Transverse colon (tissue), 4 donors: ENCODE results near the gene ABHD6. TPM values are rescaled to one million over a fixed set of nuclear protein-coding genes. Genes with fewer than 3 reads are reported as not detected.

Experiments used
- DNase-seq: peaks from one replicate; pipeline ENCODE4 v3.0.0-alpha.2; 2019
- H3K27ac ChIP-seq, 4 donors: fragments of 200-600 bp; sonication (generic); 2 replicates each; pipeline ENCODE4 v1.5.1; 2016 to 2018; ENCODE audit warnings: inconsistent platforms in 4 of 4
- H3K27me3 ChIP-seq: fragments of 200-600 bp; sonication (generic); 2 replicates; pipeline ENCODE4 v1.5.1; 2017; ENCODE audit warnings: inconsistent platforms
- H3K36me3 ChIP-seq, 4 donors: fragments of 200-600 bp; sonication (generic); 2 replicates each; pipeline ENCODE4 v1.5.1; 2017 to 2019; ENCODE audit warnings: inconsistent platforms in 4 of 4
- H3K4me1 ChIP-seq, 4 donors: fragments of 200-600 bp; sonication (generic); 2 replicates each; pipeline ENCODE4 v1.5.1; 2017 to 2020; ENCODE audit warnings: inconsistent platforms in 4 of 4
- H3K4me3 ChIP-seq, 4 donors: fragments of 200-600 bp; sonication (generic); 1 replicate in 1 of 4; 2 replicates in 3 of 4; pipeline versions ENCODE4 v1.5.1 to v1.6.1; 2017 to 2019; ENCODE audit warnings: inconsistent platforms in 4 of 4
- H3K9me3 ChIP-seq, 2 donors: fragments of 200-600 bp; sonication (generic); 2 replicates each; pipeline ENCODE4 v1.5.1; 2017 to 2019; ENCODE audit warnings: inconsistent platforms in 2 of 2
- EP300 ChIP-seq: sonication (generic); formaldehyde crosslinking; IDR thresholded peaks from one replicate; pipeline ENCODE4 v1.6.1; 2017; ENCODE audit warnings: antibody characterized with exemption, low read depth
- POLR2A ChIP-seq: fragments of 450-650 bp; IDR thresholded peaks from one replicate; pipeline ENCODE4 v1.6.1; 2016; ENCODE audit warnings: antibody characterized with exemption, mild to moderate bottlenecking, moderate library complexity
- POLR2AphosphoS5 ChIP-seq, 3 donors: sonication (generic); formaldehyde crosslinking; IDR thresholded peaks; one replicate each; pipeline ENCODE4 v1.6.1; 2016; ENCODE audit warnings: antibody characterized with exemption in 3 of 3
- WGBS, 2 donors: methylation state at CpG; one replicate each; pipeline ENCODE4 v1.1.5; 2018; ENCODE audit warnings: low coverage in 1 of 2; 5-methylcytosine and 5-hydroxymethylcytosine counted together
- in situ Hi-C, 4 donors: fragments of 200-750 bp; cut with MboI; loops; one replicate each; pipeline versions ENCODE4 v1.15.0 to v1.15.1; 2017; ENCODE audit warnings: low sequenced_read_pairs in 3 of 4, low pct_ligation_motif_present in 1 of 4, low pct_unique_long_range_greater_than_20kb in 1 of 4
- intact Hi-C: fragments of 100-400 bp; cut with DNase I; formaldehyde crosslinking; loops from one replicate; pipeline ENCODE4 v1.15.1; 2023; ENCODE audit warnings: low total_unique reads
- total RNA-seq, 4 donors: library from RNA; depleted of rRNA; stranded (reverse); fragments of >200 nt; gene quantifications; one replicate each; pipeline ENCODE4 v1.1.0, GENCODE V29; 2016
- TF ChIP-seq, protein P1 (sequence below), 5 experiments: fragments of 200-600 bp in 3 of 5; fragments of 450-650 bp in 2 of 5; sonication (generic) in 3 of 5; IDR thresholded peaks; 1 replicate in 2 of 5; 2 replicates in 3 of 5; pipeline ENCODE4 v1.5.1; 2016 to 2017; ENCODE audit warnings: antibody characterized with exemption in 5 of 5, inconsistent platforms in 3 of 5, mild to moderate bottlenecking in 2 of 5, moderate library complexity in 1 of 5

Gene ABHD6
- total RNA-seq, 4 donors from 2014 or later: 5.2 to 68.1 (median 32.0) TPM

DNA sequence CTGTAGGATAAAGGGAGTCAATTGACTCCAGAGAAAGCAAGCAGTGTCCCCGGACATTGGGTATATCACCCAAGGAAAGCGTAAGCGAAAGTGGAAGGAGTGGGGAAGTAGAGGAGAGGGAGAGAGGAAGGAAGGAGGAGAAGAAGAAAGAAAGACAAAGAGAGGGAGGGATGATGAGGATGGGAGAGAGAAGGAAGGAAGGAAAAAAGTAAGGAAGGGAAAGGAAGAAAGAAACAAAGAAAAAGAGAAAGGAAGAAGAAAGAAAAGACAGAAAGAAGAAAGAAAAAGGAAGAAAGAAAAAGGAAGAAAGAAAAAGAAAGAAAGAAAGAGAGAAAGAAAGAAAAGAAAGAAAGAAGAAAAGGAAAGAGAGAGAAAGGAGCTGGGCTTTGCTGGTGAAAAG lies 27.7 kb upstream of the ABHD6 start:
- TF ChIP-seq POLR2AphosphoS5 (IDR thresholded peaks at IDR 0.05): no peak
- TF ChIP-seq EP300: no peak
- TF ChIP-seq POLR2A: no peak
- TF ChIP-seq, protein P1, sequence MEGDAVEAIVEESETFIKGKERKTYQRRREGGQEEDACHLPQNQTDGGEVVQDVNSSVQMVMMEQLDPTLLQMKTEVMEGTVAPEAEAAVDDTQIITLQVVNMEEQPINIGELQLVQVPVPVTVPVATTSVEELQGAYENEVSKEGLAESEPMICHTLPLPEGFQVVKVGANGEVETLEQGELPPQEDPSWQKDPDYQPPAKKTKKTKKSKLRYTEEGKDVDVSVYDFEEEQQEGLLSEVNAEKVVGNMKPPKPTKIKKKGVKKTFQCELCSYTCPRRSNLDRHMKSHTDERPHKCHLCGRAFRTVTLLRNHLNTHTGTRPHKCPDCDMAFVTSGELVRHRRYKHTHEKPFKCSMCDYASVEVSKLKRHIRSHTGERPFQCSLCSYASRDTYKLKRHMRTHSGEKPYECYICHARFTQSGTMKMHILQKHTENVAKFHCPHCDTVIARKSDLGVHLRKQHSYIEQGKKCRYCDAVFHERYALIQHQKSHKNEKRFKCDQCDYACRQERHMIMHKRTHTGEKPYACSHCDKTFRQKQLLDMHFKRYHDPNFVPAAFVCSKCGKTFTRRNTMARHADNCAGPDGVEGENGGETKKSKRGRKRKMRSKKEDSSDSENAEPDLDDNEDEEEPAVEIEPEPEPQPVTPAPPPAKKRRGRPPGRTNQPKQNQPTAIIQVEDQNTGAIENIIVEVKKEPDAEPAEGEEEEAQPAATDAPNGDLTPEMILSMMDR (IDR thresholded peaks at IDR 0.05): no peak
- Histone ChIP-seq H3K27me3 (no peaks in the 10 kb centered on the region), H3K4me3 (no peak overlapping the region), H3K4me1 (no peaks in the 10 kb centered on the region), H3K9me3 (no peaks in the 10 kb centered on the region), H3K27ac (no peak overlapping the region), H3K36me3 (no peaks in the 10 kb centered on the region)
- WGBS, 2 donors: 75 to 83% methylated on average over 3 of the region's 3 CpGs
- intact Hi-C loops (no loop called here), in situ Hi-C loops (no loop called here)
- DNase-seq: no peak

DNA sequence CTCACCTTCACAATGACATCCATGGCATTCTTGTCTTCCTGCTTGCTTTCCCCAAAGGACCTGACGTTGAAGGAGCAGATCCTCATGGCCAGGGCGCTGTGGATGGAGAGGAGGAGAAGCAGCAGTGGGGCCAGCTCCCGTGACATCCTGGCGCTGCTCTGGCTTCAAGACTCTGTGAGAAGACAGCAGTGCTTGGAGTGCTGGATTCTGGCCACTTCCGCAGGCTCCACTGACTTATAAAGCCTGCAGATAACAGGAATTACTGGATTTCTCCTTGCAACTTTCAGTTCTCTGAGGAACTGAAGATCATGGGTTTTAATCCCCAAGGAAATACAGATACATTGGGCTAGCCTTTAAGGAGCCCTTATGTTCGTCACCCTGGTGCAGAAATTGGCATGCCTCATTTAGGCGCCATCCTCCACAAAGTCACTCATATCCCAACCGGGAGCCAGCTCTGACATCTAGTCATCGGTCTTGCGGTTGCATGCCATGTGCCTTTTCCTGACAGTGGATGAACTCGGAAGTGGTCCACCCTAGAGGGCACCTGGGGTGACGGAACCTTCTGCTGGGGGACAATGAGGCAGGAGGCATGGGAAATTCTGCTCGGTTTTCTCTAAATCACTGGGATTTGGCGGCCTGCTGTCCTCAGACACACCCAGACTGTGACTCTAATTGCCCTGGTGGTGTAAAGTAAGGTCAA lies 26.7 kb upstream of the ABHD6 start, which contains the start of gene DNASE1L3:
TSS of gene DNASE1L3 (minus strand) at position 212 of the 700 bp plus-strand sequence. CDS start at position 146, 66 bp downstream.
- Histone ChIP-seq H3K27ac (no peak within 1 kb of the TSS), H3K36me3 (no peaks in the 10 kb centered on the region), H3K9me3 (no peaks in the 10 kb centered on the region), H3K4me3 (no peak within 1 kb of the TSS), H3K4me1 (no peaks in the 10 kb centered on the region), H3K27me3 (no peaks in the 10 kb centered on the region)
- WGBS, 2 donors: 84% methylated on average over 4 to 14 of the region's 14 CpGs
- TF ChIP-seq, protein P1 (IDR thresholded peaks at IDR 0.05): no peak
- TF ChIP-seq POLR2AphosphoS5 (IDR thresholded peaks at IDR 0.05): no peak
- no peak for TF ChIP-seq EP300
- no peak for TF ChIP-seq POLR2A
- intact Hi-C loops (no loop called here), in situ Hi-C loops (no loop called here)
- no peak for DNase-seq

DNA sequence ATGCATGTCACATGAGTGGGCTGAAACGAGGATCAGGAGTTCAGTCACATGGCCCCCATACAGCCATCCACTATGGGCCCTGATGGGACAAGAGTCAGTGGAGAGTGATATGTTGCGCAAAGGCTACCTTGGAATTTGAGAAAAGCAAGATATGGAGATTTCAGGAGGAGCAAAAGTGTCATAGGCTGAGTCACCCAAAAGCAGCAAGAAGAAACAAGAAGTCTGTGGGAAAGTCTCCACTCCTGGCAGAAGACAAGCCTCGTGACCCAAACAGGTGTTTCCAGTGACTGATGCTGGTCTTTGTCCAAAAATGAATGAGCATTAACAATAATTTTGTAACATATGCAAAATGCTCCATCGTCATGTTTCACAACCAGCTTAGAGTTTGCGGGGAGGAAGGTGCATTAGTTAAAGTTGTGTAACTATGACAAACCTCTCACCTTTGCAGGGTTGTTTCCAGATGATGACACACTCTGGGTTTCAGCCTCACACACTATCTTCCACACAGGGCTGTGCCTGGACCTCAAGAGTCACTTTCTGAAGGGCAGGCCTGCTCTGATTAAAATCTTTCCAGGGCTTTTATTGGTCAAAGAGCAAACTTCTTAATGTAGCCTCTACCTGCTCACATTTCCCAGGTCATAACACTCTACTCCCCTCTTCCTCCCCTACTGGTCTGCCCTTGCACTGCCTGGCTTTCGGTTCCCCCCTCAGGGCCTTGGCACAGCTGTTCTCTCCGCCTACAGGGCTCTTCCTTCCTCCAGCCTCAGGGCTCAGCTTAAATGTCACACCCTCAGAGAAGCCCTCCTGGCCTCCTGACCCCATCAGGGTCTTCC lies 22.9 kb upstream of the ABHD6 start:
- H3K9me3 ChIP-seq: no peaks in the 10 kb centered on the region
- in situ Hi-C loops: no loop called here
- no peaks in the 10 kb centered on the region for H3K27me3 ChIP-seq
- H3K4me3 ChIP-seq: no peak overlapping the region
- 56 to 60% methylated on average over 3 to 7 of the region's 7 CpGs for WGBS, 2 donors
- peak; percentile 24 for DNase-seq
- H3K36me3 ChIP-seq: no peaks in the 10 kb centered on the region
- TF ChIP-seq EP300: no peak
- no peak for TF ChIP-seq POLR2AphosphoS5 (IDR thresholded peaks at IDR 0.05)
- TF ChIP-seq, protein P1 (IDR thresholded peaks at IDR 0.05): peak in 1 of 5 experiments; percentile 3
- no peak for TF ChIP-seq POLR2A
- peaks cover 0 to 11% (median 4%) of the 10 kb centered on the region in 4 donors for H3K4me1 ChIP-seq
- intact Hi-C loops: no loop called here
- peak overlapping the region in 1 of 4 donors; percentile 12 for H3K27ac ChIP-seq

DNA sequence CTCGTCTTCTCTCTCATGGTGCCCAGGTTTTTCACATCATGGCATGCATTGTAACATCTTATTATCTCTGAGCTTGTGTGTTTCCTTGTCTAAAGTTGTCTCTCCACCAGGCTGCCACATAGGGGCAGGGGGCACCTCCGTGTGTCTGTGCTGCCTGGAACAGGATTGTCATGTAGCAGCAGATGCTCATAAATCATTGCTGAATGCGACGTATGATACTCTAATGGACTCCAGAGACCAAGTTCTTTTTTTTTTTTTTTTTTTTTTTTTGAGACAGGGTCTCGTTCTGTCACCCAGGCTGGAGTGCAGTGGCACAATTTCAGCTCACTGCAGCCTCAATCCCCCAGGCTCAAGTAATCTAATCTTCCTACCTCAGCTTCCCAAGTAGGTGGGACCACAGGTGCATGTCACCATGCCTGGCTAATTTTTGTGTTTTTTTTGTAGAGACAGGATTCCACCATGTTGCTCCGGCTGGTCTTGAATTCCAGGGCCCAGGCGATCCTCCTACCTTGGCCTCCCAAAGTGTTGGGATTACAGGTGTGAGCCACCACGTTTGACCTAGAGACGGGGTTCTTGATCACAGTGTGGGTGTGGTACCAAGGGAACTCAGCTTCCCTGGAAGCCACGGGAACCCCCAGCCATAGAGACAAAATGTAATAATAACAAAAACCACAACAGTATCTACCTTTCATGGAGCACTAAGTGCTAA lies 22.1 kb upstream of the ABHD6 start:
- in situ Hi-C loops: no loop called here
- no peaks in the 10 kb centered on the region for H3K27me3 ChIP-seq
- H3K4me3 ChIP-seq: no peak overlapping the region
- no peaks in the 10 kb centered on the region for H3K9me3 ChIP-seq
- no peak for DNase-seq
- H3K27ac ChIP-seq: peak overlapping the region in 1 of 4 donors; percentile 12
- H3K36me3 ChIP-seq: no peaks in the 10 kb centered on the region
- WGBS, 2 donors: 76 to 81% methylated on average over 6 to 10 of the region's 10 CpGs
- no peak for TF ChIP-seq EP300
- TF ChIP-seq, protein P1 (IDR thresholded peaks at IDR 0.05): no peak
- no peak for TF ChIP-seq POLR2AphosphoS5 (IDR thresholded peaks at IDR 0.05)
- TF ChIP-seq POLR2A: no peak
- intact Hi-C loops: no loop called here
- H3K4me1 ChIP-seq: peaks cover 0 to 11% (median 4%) of the 10 kb centered on the region in 4 donors
